ENCODE measurements around the gene PRPS1.
A peak's percentile ranks its signal among the peaks of the same experiment; 100 is the strongest.

Gene PRPS1

DNA sequence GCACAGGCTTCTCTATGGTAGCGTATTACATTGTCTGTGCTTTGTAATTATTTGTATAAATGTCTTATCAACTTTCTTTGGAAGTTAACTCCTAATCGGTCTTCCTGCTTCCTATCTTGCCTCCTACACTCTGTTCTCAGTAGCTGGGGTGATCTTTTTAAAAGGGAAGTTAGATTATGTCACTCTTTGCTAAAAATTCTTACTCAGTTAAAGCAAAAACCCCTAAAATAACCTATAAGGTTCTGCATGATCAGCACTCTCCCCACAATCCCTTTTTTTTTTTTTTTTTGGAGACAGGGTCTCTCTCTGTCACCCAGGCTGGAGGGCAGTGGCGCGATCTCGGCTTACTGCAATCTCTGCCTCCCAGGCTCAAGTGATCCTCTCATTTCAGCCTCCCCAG is 2.6 kb upstream of the PRPS1 start:
- Histone ChIP-seq H3K27ac (no peak overlapping the region), H3K4me1 (ENCODE audit: control insufficient read depth in 1 of 2, insufficient read depth in 1 of 2, low read depth in 1 of 2, low read length in 1 of 2) (peaks cover 9 to 16% of the 10 kb centered on the region in 2 experiments), H3K4me3 (ENCODE audit: low read depth in 1 of 2, low read length in 1 of 2) (no peak overlapping the region), H3K9me3 (no peaks in the 10 kb centered on the region), H3K27me3 (no peaks in the 10 kb centered on the region), H3K36me3 (no peaks in the 10 kb centered on the region)
- TF ChIP-seq, protein P1, sequence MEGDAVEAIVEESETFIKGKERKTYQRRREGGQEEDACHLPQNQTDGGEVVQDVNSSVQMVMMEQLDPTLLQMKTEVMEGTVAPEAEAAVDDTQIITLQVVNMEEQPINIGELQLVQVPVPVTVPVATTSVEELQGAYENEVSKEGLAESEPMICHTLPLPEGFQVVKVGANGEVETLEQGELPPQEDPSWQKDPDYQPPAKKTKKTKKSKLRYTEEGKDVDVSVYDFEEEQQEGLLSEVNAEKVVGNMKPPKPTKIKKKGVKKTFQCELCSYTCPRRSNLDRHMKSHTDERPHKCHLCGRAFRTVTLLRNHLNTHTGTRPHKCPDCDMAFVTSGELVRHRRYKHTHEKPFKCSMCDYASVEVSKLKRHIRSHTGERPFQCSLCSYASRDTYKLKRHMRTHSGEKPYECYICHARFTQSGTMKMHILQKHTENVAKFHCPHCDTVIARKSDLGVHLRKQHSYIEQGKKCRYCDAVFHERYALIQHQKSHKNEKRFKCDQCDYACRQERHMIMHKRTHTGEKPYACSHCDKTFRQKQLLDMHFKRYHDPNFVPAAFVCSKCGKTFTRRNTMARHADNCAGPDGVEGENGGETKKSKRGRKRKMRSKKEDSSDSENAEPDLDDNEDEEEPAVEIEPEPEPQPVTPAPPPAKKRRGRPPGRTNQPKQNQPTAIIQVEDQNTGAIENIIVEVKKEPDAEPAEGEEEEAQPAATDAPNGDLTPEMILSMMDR (IDR thresholded peaks at IDR 0.05) = no peak

- TF ChIP-seq, protein P1 (IDR thresholded peaks at IDR 0.05) = no peak
These were observed 1.8 kb upstream of the PRPS1 start for GRCh38 chrX:107626481-107626880.

DNA sequence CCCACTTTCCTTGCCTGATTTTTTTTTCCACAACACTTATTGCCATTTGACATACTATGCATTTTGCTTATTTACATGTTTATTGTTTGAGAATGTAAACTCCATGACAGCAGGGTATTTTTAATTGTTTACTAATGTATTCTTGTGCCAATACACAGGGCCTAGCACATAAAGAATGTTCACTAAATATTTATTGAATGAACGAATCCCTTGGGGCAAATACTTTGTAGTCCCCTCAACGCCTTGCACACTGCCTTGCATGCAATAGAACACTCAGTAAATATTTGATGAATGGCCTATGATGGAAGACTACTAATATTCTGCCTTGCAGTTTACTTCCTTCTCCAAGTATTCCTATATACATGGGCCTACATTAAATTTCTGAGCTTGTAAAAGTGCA is 1.4 kb upstream of the PRPS1 start:
- no peaks in the 10 kb centered on the region for H3K36me3 ChIP-seq
- H3K4me3 ChIP-seq (ENCODE audit: low read depth in 1 of 2, low read length in 1 of 2) = no peak overlapping the region
- H3K9me3 ChIP-seq = no peaks in the 10 kb centered on the region
- no peak overlapping the region for H3K27ac ChIP-seq
- peaks cover 9 to 16% of the 10 kb centered on the region in 2 experiments for H3K4me1 ChIP-seq (ENCODE audit: control insufficient read depth in 1 of 2, insufficient read depth in 1 of 2, low read depth in 1 of 2, low read length in 1 of 2)
- H3K27me3 ChIP-seq = no peaks in the 10 kb centered on the region
- TF ChIP-seq, protein P1 (IDR thresholded peaks at IDR 0.05) = no peak

More at GRCh38 chrX:107626481-107626880, 1.8 kb upstream of the PRPS1 start:
- no peaks in the 10 kb centered on the region for H3K27me3 ChIP-seq
- no peak overlapping the region for H3K27ac ChIP-seq
- no peaks in the 10 kb centered on the region for H3K9me3 ChIP-seq
- H3K4me1 ChIP-seq (ENCODE audit: control insufficient read depth in 1 of 2, insufficient read depth in 1 of 2, low read depth in 1 of 2, low read length in 1 of 2) = peaks cover 9 to 16% of the 10 kb centered on the region in 2 experiments
- H3K4me3 ChIP-seq (ENCODE audit: low read depth in 1 of 2, low read length in 1 of 2) = no peak overlapping the region
- no peaks in the 10 kb centered on the region for H3K36me3 ChIP-seq

GRCh38 chrX:107628662-107629539 is 591 bp downstream of the PRPS1 start:
- H3K27ac ChIP-seq = peak overlapping the region; percentile 50
- H3K9me3 ChIP-seq = no peaks in the 10 kb centered on the region
- H3K36me3 ChIP-seq = no peaks in the 10 kb centered on the region
- TF ChIP-seq, protein P1 (IDR thresholded peaks at IDR 0.05) = no peak
- peak overlapping the region; percentile 67 to 68 for H3K4me3 ChIP-seq (ENCODE audit: low read depth in 1 of 2, low read length in 1 of 2)
- no peaks in the 10 kb centered on the region for H3K27me3 ChIP-seq
- peaks cover 9 to 16% of the 10 kb centered on the region in 2 experiments for H3K4me1 ChIP-seq (ENCODE audit: control insufficient read depth in 1 of 2, insufficient read depth in 1 of 2, low read depth in 1 of 2, low read length in 1 of 2)

- TF ChIP-seq, protein P1 (IDR thresholded peaks at IDR 0.05) = no peak
- Histone ChIP-seq H3K9me3 (no peaks in the 10 kb centered on the region), H3K4me3 (ENCODE audit: low read depth in 1 of 2, low read length in 1 of 2) (peak overlapping the region; percentile 67 to 68), H3K4me1 (ENCODE audit: control insufficient read depth in 1 of 2, insufficient read depth in 1 of 2, low read depth in 1 of 2, low read length in 1 of 2) (peaks cover 9 to 16% of the 10 kb centered on the region in 2 experiments), H3K27ac (no peak overlapping the region), H3K36me3 (no peaks in the 10 kb centered on the region), H3K27me3 (no peaks in the 10 kb centered on the region)
These were observed 1.2 kb downstream of the PRPS1 start for GRCh38 chrX:107629540-107629909.
